Kidney (tissue), 14 donors: ENCODE results near the gene PPFIA4. TPM values are rescaled to one million over a fixed set of nuclear protein-coding genes. Genes with fewer than 3 reads are reported as not detected.

Experiments used
- DNase-seq, 5 donors: peaks; one replicate each; pipeline ENCODE4 v3.0.0-alpha.2; 2013 to 2020
- FAIRE-seq: peaks from 2 replicates; lab custom pipeline; 2012; peaks lifted over from hg19 to GRCh38; lab: Jason Lieb, UNC
- H3K27ac ChIP-seq, 2 donors: one replicate each; pipeline ENCODE4 v1.7.0; 2013; ENCODE audit warnings: low read depth in 2 of 2, low read length in 2 of 2, inconsistent platforms in 1 of 2
- H3K27me3 ChIP-seq: one replicate; pipeline ENCODE4 v1.7.1; 2013; ENCODE audit warnings: low read length, inconsistent platforms; ENCODE audit not compliant: control insufficient read depth, insufficient read depth
- H3K36me3 ChIP-seq, 3 donors: one replicate each; pipeline versions ENCODE4 v1.7.0 to v1.7.1; 2013; ENCODE audit warnings: low read length in 3 of 3, control low read depth in 1 of 3, inconsistent platforms in 1 of 3; ENCODE audit not compliant: insufficient read depth in 3 of 3, control insufficient read depth in 2 of 3
- H3K4me1 ChIP-seq, 3 donors: one replicate each; pipeline versions ENCODE4 v1.7.0 to v1.7.1; 2013; ENCODE audit warnings: low read length in 3 of 3, inconsistent platforms in 1 of 3, low read depth in 1 of 3; ENCODE audit not compliant: control insufficient read depth in 2 of 3, insufficient read depth in 2 of 3
- H3K4me3 ChIP-seq, 3 donors: one replicate each; pipeline versions ENCODE4 v1.7.0 to v1.8.1; 2013; ENCODE audit warnings: low read length in 3 of 3, control low read depth in 1 of 3, inconsistent platforms in 1 of 3
- H3K9ac ChIP-seq, 3 donors: one replicate each; pipeline versions ENCODE4 v1.7.0 to v1.7.1; 2013; ENCODE audit warnings: low read length in 3 of 3, control low read depth in 1 of 3, inconsistent platforms in 1 of 3
- H3K9me3 ChIP-seq, 3 donors: one replicate each; pipeline versions ENCODE4 v1.7.0 to v1.7.1; 2013; ENCODE audit warnings: low read length in 3 of 3, control low read depth in 1 of 3, inconsistent platforms in 1 of 3; ENCODE audit not compliant: control insufficient read depth in 2 of 3, insufficient read depth in 1 of 3
- CTCF ChIP-seq: IDR thresholded peaks from 3 replicates; pipeline ENCODE4 v1.5.1; 2012; ENCODE audit warnings: mild to moderate bottlenecking, moderate library complexity, borderline replicate concordance; ENCODE audit not compliant: insufficient read depth; ENCODE audit errors: extremely low read depth
- intact Hi-C: fragments of 100-400 bp; cut with DNase I; formaldehyde crosslinking; loops from one replicate; pipeline ENCODE4 v1.11.1; 2022
- polyA plus RNA-seq: library from polyadenylated mRNA; stranded (reverse); fragments of 350-450 nt; fragmentation: Illumina TruSeq; extraction: RNeasy Lipid Tissue Mini Kit (QIAGEN cat#74804); gene quantifications from one replicate; pipeline ENCODE4 v1.2.3, GENCODE V29; 2014; ENCODE audit warnings: low read depth, low replicate concordance; ENCODE audit not compliant: insufficient read depth
- total RNA-seq: library from RNA; stranded (reverse); fragmentation: NEBNext Ultra II Directional; extraction: Animal tissue kit (Norgen Biotek cat#: 25700); gene quantifications from one replicate; pipeline ENCODE4 v1.2.1, GENCODE V29; 2021
- donor health status: control.
- donor health status: control.
- donor health status: control.
- donor health status: control.
- donor health status: control.
- donor health status: DM: yes; HTN: yes; CAD: no.
- donor health status: Normal renal cell carcinoma (clear cell type).

The PPFIA4 gene
- total and polyA plus RNA-seq, 2 donors from 2014 or later = 1.7 to 5.2 TPM

- DNase-seq (no peak), FAIRE-seq (no peak)
- Histone ChIP-seq H3K9me3 (no peaks in the 10 kb centered on the region), H3K9ac (peak overlapping the region in 1 of 3 donors; percentile 32), H3K36me3 (peaks cover 7 to 23% (median 14%) of the 10 kb centered on the region in 3 donors), H3K4me1 (peaks cover 0 to 8% (median 0%) of the 10 kb centered on the region in 3 donors), H3K27ac (no peak overlapping the region), H3K4me3 (peak overlapping the region in 2 of 3 donors; percentile 51 to 59), H3K27me3 (no peaks in the 10 kb centered on the region)
- no peak for TF ChIP-seq CTCF
- intact Hi-C loops = no loop called here
Observed at GRCh38 chr1:203025686-203026030, 633 bp upstream of the PPFIA4 start.

- Histone ChIP-seq H3K9ac (peak overlapping the region in 2 of 3 donors; percentile 60 to 80), H3K27ac (no peak overlapping the region), H3K27me3 (no peaks in the 10 kb centered on the region), H3K9me3 (no peaks in the 10 kb centered on the region), H3K36me3 (peaks cover 4 to 11% (median 4%) of the 10 kb centered on the region in 3 donors), H3K4me3 (peak overlapping the region; percentile 65 to 71 (median 70)), H3K4me1 (peaks cover 0 to 8% (median 0%) of the 10 kb centered on the region in 3 donors)
- FAIRE-seq = no peak
- intact Hi-C loops = no loop called here
- no peak for TF ChIP-seq CTCF
- peak in 1 of 5 donors; percentile 27 for DNase-seq
Observed at GRCh38 chr1:203026666-203027663, 674 bp downstream of the PPFIA4 start.

- H3K9ac ChIP-seq = no peak overlapping the region
- no peaks in the 10 kb centered on the region for H3K9me3 ChIP-seq
- peaks cover 0 to 8% (median 0%) of the 10 kb centered on the region in 3 donors for H3K4me1 ChIP-seq
- intact Hi-C loops = no loop called here
- FAIRE-seq (no peak), DNase-seq (peak in 1 of 5 donors; percentile 59)
- peaks cover 2 to 10% (median 4%) of the 10 kb centered on the region in 3 donors for H3K36me3 ChIP-seq
- no peak for TF ChIP-seq CTCF
- no peak overlapping the region for H3K27ac ChIP-seq
- no peak overlapping the region for H3K4me3 ChIP-seq
- no peaks in the 10 kb centered on the region for H3K27me3 ChIP-seq
Observed at GRCh38 chr1:203028067-203028783, 1.9 kb downstream of the PPFIA4 start.
